Amygdala (tissue), 56 donors: ENCODE data around the gene PRG3.

Experiments used
- DNase-seq, 56 donors: peaks; one replicate each; lab custom pipeline; 2025; lab: John Stamatoyannopoulos, UW

The PRG3 gene

GRCh38 chr11:57392066-57392762 is 11.3 kb upstream of the PRG3 start:
- DNase-seq: no peak

- no peak for DNase-seq
Observed at GRCh38 chr11:57391539-57391938, 10.6 kb upstream of the PRG3 start.

- no peak for DNase-seq
Observed at GRCh38 chr11:57391111-57391510, 10.2 kb upstream of the PRG3 start.

GRCh38 chr11:57390535-57390934 is 9.6 kb upstream of the PRG3 start, which contains the start of gene PRG2:
Gene PRG2, minus strand, starts transcription at chr11:57390650. Its CDS starts 706 bp downstream, at chr11:57389944.
- DNase-seq: no peak

- peak in 24 of 56 donors; percentile 2 to 53 (median 20) for DNase-seq
Observed at GRCh38 chr11:57387289-57388030, 6.5 kb upstream of the PRG3 start.

- DNase-seq: no peak
Observed at GRCh38 chr11:57386178-57386940, 5.4 kb upstream of the PRG3 start.

- no peak for DNase-seq
Observed at GRCh38 chr11:57379732-57380131, 1.2 kb downstream of the PRG3 start.

- DNase-seq: no peak
Observed at GRCh38 chr11:57378186-57378585, 2.8 kb downstream of the PRG3 start.

GRCh38 chr11:57377107-57377506 is 3.8 kb downstream of the PRG3 start:
- no peak for DNase-seq

- DNase-seq: no peak
Observed at GRCh38 chr11:57376095-57377090, 4.6 kb downstream of the PRG3 start.

GRCh38 chr11:57375490-57375889 is 5.5 kb downstream of the PRG3 start:
- DNase-seq: no peak

- no peak for DNase-seq
Observed at GRCh38 chr11:57374966-57375365, 6.0 kb downstream of the PRG3 start.

GRCh38 chr11:57373146-57373545 is 7.8 kb downstream of the PRG3 start:
- no peak for DNase-seq

- no peak for DNase-seq
Observed at GRCh38 chr11:57370941-57371340, 10.0 kb downstream of the PRG3 start.

GRCh38 chr11:57370251-57370650 is 10.7 kb downstream of the PRG3 start:
- DNase-seq: no peak

- no peak for DNase-seq
Observed at GRCh38 chr11:57368845-57369232, 12.1 kb downstream of the PRG3 start.

GRCh38 chr11:57368106-57368844 is 12.7 kb downstream of the PRG3 start:
- no peak for DNase-seq

- DNase-seq: no peak
Observed at GRCh38 chr11:57364851-57365660, 15.9 kb downstream of the PRG3 start.
